Ishikawa (cell line): ENCODE data around the gene CLIC4.

Experiments
- CEBPB ChIP-seq: IDR thresholded peaks from 2 replicates; pipeline ENCODE4 v1.6.1; 2012
- CREB1 ChIP-seq: IDR thresholded peaks from 2 replicates; pipeline ENCODE4 v1.6.1; 2012; ENCODE audit warnings: low read depth
- EGR1 ChIP-seq: IDR thresholded peaks from 2 replicates; pipeline ENCODE4 v1.6.1; 2012
- EP300 ChIP-seq: IDR thresholded peaks from 2 replicates; pipeline ENCODE4 v1.6.1; 2012; ENCODE audit warnings: borderline replicate concordance
- FOXM1 ChIP-seq: IDR thresholded peaks from 2 replicates; pipeline ENCODE4 v1.6.1; 2012; ENCODE audit warnings: low read depth, borderline replicate concordance
- NFIC ChIP-seq: IDR thresholded peaks from 2 replicates; pipeline ENCODE4 v1.6.1; 2012
- RAD21 ChIP-seq: IDR thresholded peaks from 2 replicates; pipeline ENCODE4 v1.6.1; 2012; ENCODE audit warnings: low read depth
- TAF1 ChIP-seq: IDR thresholded peaks from 2 replicates; pipeline ENCODE4 v1.6.1; 2012; ENCODE audit warnings: low read depth, mild to moderate bottlenecking
- TCF12 ChIP-seq: IDR thresholded peaks from 2 replicates; pipeline ENCODE4 v1.6.1; 2012; ENCODE audit warnings: low read depth
- TEAD4 ChIP-seq: IDR thresholded peaks from 2 replicates; pipeline ENCODE4 v1.6.1; 2012
- USF1 ChIP-seq: IDR thresholded peaks from 2 replicates; pipeline ENCODE4 v1.6.1; 2012
- YY1 ChIP-seq: IDR thresholded peaks from 2 replicates; pipeline ENCODE4 v1.6.1; 2012; ENCODE audit warnings: low read depth
- ZBTB7A ChIP-seq: IDR thresholded peaks from 2 replicates; pipeline ENCODE4 v1.6.1; 2012; ENCODE audit warnings: low read depth
- TF ChIP-seq, protein P1 (sequence below): IDR thresholded peaks from 2 replicates; pipeline ENCODE4 v1.6.1; 2012; ENCODE audit warnings: low read depth, mild to moderate bottlenecking
- TF ChIP-seq, protein P2 (sequence below): IDR thresholded peaks from 2 replicates; pipeline ENCODE4 v1.6.1; 2012

CLIC4 gene

DNA sequence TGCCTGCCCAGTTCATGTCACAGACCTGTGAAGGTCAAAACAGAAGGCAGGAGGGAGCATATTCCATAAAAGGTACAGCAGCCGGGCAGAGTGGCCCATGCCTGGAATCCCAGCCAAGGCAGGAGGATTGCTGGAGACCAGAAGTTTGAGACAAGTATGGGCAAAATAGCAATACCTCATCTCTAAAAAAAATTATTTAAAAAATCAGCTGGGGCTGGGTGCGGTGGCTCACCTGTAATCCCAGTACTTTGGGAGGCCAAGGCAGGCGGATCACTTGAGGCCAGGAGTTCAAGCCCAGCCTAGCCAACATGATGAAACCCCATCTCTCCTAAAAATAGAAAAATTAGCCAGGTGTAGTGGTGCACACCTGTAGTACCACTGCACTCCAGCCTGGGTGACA is 120.3 kb downstream of the CLIC4 start:
- TF ChIP-seq TCF12, result no peak
- no peak for TF ChIP-seq YY1
- no peak for TF ChIP-seq ZBTB7A
- no peak for TF ChIP-seq NFIC
- TF ChIP-seq TEAD4, result no peak
- no peak for TF ChIP-seq USF1
- TF ChIP-seq, protein P1, sequence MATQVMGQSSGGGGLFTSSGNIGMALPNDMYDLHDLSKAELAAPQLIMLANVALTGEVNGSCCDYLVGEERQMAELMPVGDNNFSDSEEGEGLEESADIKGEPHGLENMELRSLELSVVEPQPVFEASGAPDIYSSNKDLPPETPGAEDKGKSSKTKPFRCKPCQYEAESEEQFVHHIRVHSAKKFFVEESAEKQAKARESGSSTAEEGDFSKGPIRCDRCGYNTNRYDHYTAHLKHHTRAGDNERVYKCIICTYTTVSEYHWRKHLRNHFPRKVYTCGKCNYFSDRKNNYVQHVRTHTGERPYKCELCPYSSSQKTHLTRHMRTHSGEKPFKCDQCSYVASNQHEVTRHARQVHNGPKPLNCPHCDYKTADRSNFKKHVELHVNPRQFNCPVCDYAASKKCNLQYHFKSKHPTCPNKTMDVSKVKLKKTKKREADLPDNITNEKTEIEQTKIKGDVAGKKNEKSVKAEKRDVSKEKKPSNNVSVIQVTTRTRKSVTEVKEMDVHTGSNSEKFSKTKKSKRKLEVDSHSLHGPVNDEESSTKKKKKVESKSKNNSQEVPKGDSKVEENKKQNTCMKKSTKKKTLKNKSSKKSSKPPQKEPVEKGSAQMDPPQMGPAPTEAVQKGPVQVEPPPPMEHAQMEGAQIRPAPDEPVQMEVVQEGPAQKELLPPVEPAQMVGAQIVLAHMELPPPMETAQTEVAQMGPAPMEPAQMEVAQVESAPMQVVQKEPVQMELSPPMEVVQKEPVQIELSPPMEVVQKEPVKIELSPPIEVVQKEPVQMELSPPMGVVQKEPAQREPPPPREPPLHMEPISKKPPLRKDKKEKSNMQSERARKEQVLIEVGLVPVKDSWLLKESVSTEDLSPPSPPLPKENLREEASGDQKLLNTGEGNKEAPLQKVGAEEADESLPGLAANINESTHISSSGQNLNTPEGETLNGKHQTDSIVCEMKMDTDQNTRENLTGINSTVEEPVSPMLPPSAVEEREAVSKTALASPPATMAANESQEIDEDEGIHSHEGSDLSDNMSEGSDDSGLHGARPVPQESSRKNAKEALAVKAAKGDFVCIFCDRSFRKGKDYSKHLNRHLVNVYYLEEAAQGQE, result no peak
- no peak for TF ChIP-seq EGR1
- TF ChIP-seq CREB1, result no peak
- no peak for TF ChIP-seq CEBPB
- TF ChIP-seq RAD21, result no peak
- TF ChIP-seq FOXM1, result no peak
- no peak for TF ChIP-seq TAF1
- TF ChIP-seq, protein P2, sequence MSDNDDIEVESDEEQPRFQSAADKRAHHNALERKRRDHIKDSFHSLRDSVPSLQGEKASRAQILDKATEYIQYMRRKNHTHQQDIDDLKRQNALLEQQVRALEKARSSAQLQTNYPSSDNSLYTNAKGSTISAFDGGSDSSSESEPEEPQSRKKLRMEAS, result no peak
- no peak for TF ChIP-seq EP300

GRCh38 chr1:24866211-24867083 is 121.2 kb downstream of the CLIC4 start:
- TF ChIP-seq, protein P1, result no peak
- TF ChIP-seq CREB1, result no peak
- TF ChIP-seq USF1, result no peak
- no peak for TF ChIP-seq EGR1
- no peak for TF ChIP-seq CEBPB
- no peak for TF ChIP-seq FOXM1
- no peak for TF ChIP-seq TAF1
- TF ChIP-seq TEAD4, result no peak
- TF ChIP-seq, protein P2, result no peak
- TF ChIP-seq RAD21, result no peak
- TF ChIP-seq NFIC, result no peak
- no peak for TF ChIP-seq ZBTB7A
- TF ChIP-seq TCF12, result no peak

GRCh38 chr1:24867084-24867870 is 122.0 kb downstream of the CLIC4 start:
- TF ChIP-seq CEBPB (no peak), EP300 (no peak), EGR1 (no peak), CREB1 (no peak), FOXM1 (no peak), TCF12 (no peak), RAD21 (no peak), USF1 (no peak), TAF1 (no peak), ZBTB7A (no peak), YY1 (no peak)
- TF ChIP-seq, protein P1, result no peak
- TF ChIP-seq, protein P2, result no peak
